ENCODE data around the gene TRPM5.

Gene TRPM5

DNA sequence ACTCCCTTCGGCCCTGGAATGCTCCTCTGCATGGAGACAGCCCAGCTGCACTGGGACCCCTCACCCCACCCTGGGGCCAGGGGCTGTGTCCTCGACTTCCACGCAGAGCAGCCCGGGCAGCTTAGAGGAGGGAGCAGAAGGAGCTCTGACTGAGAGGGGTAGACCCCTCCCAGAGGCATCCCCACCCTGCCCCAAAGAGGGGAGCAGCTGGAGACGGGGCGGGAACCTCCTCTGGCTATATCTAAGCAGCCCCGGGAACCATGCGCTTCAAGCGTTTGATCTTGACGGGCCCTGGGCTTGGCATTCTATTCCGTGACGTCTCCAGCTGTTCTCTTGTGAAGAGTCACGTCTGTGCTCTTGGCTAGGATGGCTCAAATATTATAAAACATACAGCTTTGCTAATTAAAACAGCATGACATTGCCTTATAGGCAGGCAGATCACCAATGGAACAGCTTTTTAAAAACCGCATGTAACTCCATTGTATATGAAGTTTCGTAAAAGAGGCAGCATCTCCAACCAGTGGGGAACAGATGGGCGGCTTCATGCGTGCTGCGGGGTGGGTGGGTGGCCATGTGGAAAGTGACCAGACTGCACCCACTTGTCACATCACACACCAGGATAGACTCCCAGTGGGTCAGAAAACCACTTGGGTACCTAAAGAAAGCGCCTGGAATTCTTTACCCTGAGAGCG lies 8.2 kb upstream of the TRPM5 start:
- no peak for DNase-seq

DNA sequence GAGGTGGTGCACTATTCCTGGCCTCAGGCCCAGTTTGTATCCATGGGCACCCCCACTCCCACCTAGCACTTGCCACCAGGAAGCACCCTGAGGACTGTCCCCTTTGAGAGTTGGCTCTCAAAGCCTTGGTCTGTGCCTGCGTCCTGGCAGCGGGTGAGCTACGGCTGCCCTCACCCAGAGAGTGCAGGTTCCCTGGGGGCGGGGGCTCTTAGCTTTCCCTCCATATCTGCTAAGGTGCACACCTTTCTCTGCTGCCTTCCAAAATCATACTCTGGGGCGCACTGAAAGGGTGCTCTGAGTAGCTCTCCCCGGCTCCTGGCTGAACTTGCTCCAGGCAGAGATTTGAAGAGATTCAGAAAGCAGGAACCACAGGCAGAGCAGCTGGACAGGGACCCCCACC lies 7.6 kb upstream of the TRPM5 start:
- no peak for DNase-seq

DNA sequence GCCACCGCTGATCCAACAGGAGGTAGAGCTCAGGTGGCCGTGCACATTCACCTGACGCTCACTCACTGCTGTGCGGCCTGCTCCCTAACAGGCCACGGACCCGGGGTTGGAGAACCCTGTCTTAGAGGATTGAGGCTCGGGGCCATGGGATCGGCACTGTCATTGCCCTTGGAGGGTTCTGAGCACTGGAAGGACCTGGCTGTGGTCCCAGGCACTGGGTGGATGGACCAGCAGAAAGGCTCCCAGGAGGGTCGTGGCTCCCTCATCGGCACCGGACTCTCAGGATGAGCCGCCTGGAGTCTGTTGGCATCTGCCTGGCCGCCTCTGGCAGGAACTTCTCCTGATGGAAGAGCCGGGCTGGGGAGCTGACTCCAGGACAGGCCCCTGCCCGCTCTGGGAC lies 7.0 kb upstream of the TRPM5 start:
- no peak for DNase-seq

DNA sequence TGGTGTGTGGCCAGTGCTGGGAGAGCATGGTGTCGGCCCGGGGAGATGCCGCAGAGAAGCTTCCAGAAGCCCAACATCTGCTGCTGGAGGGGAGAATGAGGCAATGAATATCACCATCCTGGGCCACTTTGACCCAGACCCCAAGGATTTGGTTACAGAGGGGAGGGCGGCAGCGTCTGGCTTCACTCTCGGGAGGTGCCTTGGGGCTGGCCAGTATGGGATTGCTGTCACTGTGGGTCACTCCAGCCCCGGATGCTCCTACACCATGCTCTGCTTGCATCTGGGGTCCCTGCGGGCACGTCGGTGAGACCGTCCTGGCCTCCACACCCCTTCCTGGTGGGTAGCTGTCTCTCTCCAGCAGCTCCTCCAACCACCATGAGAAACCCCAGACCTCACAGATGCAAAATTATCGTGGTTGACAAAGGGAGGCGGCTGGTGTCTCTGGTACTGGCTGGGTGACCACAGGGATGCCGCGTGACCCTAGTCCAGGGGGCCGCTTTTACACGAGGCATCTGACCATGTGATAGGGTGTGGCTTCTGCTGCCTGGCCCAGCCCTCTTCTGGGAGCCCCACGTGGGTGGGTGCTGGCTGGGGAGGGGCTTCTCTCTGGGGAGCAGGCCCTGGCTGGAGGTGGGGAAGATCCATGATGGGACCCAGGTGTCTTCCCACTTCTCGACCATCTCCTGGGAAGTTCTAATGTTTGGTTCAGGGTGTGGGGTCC lies 6.2 kb upstream of the TRPM5 start:
- no peak for DNase-seq

DNA sequence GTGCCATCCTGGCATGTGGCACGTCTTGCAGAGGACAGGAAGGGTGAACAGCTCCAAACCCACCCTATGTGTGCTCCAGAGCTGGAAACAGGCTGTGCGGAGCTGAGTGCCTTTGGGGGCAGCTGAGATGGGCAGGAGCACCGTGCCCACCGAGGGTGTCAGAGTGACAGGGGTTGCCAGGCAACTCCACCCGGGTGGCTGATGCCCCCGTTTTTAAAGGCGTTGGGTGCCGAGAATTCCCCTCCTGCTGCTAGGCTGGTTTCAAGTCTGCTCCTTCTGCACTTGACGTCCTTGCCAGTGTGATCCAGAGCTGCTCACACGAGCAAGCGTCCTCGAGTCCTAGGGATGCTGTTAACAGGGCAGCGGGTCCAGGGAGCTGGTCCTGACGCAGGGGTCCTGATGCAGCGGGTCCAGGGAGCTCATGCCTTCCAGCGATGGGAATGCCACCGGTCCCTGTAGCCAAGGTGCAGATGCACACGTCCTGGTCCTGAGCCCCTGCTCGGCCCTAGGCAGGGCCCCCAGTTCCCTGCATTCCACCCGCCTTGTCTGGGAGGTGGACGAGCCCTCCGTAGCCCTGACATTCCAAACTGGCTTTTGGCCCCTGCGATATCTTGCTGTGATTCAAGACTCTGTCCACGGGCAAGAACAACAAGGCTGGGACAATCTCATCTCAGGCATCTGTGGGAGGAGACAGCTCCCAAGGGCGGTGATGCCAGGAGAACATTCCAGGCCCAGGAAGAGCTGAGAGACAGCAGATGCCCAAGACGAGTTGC lies 5.4 kb upstream of the TRPM5 start:
- no peak for DNase-seq

DNA sequence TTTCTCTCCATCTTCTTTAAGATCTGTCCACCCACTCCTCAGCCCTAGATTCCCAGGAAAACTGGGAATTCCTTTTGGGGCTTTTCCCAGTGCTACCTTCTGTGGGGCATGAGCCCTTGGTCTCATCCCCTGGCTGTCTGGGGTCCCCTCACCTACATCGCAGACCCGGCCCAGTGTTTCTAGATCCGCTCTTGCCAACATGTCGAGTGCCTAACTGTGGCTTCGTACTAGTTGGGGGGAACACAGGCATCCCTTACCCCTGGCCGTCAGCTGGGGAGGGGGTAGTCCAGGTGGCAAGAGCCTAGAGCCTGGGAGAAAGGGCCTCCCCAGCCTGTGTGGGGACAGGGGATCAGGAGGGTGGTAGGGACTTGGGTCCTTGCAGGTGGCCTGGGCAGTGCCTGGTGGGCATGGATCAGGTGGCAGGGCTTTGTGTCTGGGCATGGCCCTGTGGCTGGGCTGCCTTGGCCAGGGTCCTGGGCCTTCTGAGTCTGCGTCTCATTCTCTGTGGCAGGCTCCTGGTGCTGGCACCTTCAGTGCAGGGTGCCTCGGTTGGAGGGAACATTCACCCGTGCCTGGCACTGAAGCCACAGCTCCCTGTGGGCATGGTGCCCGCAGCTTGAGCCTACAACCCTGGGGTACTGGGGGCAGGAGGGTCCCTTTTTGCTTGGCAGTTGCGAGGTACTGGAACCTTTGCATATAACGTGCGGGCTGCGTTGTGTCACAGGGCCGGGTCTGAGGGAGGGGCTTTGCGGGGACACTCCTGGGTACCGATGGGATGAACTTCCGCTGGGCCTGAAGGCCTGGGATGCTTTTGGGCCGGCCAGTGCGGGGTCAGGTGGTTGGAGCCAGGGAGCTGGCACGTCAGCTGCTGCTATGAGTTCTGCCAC lies 4.6 kb upstream of the TRPM5 start:
- DNase-seq: no peak

DNA sequence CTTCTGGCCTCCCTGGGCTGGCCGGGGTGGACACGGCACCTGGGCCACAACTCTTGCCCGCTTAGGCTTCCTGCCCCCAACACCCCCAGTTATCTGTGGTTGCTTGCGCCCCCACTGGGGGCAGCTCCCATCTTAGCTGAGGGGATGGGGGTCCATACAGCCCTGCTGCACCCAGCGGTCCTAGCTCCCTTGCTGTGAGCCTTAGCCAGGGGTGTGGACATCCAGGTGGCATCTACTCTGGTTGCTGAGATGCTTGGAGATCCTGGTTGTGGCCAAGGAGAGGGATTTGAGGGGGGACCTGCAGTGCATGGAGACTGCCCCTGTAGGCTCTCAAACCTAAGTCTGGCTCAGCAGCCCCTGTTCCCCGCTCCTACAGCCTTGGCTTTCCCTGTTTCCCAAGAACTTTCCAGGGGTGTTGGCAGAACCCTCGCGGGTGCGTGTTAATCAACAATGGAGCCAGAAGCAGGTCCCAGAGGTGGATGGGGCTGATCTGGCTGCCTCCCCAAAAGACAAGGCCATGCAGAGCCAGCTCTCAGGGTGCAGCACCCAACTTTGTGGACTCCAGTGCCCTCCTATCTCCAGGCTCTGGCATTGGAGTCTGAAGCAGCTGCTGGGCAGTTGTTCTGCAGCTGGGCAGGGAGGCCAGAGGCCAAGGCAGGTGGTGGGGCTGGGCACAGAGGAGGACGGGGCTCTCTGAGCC lies 3.8 kb upstream of the TRPM5 start:
- DNase-seq: no peak

DNA sequence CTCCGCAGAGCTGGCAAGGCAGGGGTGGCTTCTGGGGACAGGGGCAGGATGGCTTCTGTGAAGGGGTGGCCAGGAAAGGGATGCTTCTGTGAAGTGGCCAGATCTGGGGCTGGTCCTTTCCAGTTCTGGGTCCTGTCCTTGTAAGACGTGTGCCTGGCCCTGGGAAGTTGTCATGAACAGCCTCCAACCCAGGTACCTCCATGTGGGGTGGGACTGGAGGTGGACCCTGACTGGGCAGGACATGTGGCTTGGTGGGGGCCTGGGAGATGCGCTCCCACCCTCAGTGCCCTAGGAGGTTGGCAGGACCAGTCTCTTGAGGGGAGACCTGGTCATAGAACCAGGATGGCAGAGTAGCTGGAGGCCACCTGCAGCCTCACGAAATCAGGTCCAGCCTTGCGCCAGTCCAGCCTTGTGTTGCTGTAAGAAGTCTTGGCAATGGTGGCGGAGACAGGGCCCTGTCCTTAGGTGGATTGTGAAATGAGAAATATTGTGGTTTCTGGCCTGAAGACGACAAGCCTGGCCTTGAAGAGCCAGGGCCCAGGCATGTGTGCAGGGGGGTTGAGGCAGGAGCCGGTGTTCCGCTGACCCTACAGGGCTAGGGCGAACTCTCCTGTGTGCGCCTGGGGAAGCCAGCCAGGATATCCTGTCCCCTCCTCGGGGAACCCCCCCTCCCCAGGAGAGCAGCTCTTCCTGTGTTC lies 3.1 kb upstream of the TRPM5 start:
- DNase-seq: no peak

DNA sequence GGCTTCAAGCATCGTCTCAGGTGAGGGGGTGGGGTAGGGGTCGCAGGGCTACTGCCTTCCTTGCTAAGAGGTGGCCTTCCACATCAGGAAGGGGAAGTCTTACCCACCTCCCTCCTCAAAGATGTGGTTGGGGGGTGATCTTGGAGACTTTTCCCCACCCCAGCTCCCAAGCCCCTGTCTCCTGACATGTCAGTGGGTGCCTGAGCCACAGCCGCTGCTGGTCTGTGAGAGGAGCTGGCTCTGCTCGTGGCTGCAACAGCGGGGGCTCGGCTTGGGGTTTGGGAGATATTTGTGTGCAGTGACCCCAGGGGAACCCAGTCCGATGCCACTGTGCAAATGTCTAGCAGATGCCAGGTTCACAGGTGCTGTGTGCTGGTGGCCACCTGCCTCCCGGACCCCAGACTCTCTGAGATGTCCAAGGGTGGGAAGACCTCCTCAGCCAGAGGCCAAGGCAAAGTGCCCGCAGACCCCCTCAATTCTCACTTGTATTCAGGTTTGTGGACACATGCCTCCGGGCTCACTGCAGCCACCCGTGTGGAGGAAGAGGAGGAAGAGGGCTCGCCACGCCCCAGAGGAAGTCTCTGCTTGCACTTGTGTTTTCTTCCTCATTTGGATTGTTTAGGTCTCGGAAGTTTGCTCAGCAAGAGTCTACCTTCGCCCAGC lies 2.4 kb upstream of the TRPM5 start:
- no peak for DNase-seq

DNA sequence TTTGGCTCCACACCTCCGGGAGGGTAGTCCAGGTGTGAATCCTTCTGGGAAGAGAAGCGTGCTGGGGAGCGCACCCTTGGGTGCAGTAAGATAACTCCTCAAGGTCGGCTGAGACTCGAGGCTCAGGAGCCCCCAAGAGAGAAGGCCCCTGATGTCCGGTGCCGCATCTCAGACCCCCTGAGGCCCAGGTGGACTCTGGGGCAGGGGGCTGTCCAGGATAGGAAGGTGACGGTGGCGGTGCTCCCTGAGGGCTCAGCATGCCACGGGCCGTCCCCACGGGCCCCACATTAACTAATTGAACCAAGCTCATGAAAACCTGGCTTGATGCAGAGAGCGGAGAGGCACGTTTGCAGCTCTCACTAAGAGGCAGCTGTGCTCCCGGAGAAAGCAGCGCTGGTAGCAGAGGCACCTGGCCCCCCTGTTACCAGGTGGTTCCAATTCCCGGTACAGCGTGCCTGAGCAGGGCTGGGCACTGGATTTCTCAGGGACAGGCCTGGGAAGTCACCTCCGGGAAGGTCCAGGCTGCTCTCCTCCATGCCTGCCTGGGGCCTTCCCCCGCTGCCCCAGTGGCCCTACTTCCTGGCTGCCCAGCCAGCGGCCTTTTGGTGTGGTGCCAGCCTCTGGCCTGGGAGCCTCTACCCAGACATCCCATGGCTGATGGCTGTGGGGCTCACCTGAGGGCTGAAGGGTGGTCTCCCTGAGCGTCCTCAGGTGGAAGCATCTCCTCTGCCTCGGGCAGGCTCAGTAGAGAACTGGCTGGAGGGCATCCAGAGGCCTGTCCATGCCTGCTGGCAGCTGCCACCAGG lies 1.6 kb upstream of the TRPM5 start:
- no peak for DNase-seq

DNA sequence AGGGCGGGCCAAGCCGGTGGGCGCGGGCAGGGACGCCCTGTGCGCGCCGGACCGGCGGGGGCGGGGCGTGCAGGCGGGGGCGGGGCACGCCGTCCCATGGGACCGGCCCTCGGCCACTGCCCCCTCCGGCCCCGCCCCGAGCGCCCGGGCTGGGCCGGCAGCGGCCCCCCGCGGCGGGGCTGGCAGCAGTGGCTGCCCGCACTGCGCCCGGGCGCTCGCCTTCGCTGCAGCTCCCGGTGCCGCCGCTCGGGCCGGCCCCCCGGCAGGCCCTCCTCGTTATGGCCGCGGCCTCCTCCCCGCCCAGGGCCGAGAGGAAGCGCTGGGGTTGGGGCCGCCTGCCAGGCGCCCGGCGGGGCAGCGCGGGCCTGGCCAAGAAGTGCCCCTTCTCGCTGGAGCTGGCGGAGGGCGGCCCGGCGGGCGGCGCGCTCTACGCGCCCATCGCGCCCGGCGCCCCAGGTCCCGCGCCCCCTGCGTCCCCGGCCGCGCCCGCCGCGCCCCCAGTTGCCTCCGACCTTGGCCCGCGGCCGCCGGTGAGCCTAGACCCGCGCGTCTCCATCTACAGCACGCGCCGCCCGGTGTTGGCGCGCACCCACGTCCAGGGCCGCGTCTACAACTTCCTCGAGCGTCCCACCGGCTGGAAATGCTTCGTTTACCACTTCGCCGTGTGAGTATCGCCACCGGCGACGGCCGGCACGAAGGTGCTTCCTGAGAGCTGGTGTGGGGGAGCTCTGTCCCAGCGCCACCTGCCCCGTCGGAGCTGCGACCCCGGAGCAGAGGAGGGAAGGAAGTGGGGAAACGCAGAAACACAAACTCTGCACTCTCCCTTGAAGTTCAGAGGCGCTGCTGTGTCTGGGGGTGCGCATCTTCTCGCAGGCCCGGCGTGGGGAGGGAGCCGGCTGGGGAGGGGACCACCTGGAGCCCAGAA lies 769 bp upstream of the TRPM5 start, which contains the start of gene KCNQ1:
Gene KCNQ1, plus strand, starts transcription at position 188 of the 925 bp plus-strand sequence. Its CDS starts 91 bp downstream, at position 279.
- DNase-seq: no peak

DNA sequence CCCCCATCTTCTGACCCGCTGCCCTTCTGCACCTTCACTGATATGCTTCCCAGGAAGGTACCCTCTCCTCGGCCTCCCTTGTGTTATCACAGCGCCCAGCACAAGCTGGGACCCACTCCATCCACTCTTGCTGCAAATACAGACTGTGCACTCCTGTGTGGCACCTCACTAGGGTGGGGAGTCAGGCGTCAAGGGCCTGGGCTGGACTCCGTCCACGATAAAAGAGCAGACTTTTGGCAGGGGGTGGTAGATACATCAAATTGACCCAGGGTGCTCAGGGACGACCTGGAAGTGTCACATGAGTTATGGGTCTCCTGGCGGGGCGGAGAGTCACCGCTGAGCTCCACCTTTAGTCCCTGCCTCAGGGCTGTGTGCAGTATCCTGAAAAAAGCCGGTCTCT lies 908 bp downstream of the TRPM5 start:
- DNase-seq: no peak

DNA sequence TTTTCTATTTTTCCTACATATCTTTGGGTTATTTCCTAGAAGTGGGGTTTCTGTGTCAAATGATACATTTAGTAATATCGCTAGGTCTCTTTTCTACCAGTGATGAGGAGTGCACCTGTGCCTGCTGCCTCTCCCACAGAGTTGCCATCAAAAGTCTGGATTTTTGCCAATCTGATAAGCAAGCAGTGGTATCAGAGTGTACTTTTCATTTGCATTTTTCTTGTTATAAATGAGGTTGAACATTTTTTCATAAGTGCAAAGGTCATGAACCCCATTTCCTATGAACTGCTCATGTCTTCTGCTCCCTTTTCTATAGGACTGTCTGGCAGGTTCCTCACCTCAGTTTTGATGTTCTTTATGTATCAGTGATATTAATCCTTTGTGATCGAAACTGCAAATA lies 1.7 kb downstream of the TRPM5 start:
- DNase-seq: no peak

DNA sequence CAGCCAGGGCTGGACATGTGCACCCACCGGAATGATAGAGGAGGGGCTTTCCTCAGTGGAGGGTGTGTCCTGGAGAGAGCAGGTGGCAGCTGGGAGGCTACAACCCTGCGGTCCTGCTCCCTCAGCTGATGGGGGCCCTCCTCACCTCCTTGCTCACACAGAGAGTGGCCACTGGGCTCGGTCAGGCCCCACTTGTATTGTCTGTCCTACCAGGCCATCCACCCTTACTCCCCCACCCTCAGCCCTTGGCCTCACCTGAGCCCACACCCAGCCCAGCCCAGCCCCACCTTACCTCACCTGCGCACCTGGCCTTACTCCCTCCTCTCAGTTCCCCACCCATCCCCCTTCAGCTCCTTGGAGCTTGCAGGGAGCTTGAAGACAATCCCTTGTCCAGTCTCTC lies 3.1 kb downstream of the TRPM5 start:
- no peak for DNase-seq

DNA sequence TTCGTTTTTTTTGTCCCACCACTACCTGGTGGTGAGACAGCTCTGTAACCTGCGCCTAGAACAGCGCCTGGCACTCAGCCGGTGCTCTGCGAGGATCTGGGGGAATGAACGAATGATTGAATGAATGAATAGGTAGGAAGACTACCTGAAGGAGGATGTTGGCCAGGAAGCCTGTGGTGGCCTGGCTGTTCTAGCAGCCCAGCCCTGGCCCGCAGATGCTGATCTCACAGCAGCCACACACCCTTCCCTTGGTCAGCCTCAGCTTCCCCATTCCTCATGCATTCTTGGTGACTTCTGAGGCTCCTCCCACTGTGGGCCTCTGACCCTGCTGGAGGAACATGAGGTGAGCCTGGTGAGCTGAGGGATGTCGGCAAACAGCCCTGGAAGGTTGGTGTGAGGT lies 3.7 kb downstream of the TRPM5 start:
- DNase-seq: no peak

DNA sequence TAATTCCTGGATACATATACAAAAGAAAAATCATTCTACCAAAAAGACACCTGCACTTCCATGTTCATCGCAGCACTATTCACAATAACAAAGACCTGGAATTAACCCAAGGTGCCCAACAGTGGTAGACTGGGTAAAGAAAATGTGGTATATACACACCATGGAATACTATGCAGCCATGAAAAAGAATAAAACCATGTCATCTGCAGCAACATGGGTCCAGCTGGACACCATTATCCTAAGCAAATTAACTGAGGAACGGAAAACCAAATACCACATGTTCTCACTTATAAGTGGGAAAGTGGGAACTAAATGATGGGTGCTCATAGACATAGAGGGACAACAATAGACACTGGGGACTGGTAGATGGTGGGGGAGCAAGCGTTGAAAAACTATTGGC lies 4.5 kb downstream of the TRPM5 start:
- DNase-seq: no peak

DNA sequence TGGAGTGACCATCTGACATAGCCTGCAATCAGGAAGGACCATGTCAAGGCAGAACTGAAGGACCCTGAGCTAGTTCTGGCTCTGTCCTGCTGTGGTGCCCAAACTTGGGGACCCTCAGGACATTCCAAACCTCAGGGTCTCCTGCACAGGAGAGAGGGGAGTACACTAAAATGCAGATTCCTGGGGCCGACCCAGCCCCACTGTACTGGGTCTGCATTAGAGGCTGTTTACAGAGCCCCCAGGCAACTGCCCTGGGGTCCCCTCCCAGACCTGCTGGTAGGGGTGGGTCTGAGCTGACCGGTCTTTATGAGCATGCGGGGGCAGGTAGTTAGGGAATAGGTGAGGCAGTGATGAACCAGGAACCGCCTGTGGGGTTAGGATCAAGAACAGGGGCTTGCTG lies 6.8 kb downstream of the TRPM5 start:
- DNase-seq: no peak

DNA sequence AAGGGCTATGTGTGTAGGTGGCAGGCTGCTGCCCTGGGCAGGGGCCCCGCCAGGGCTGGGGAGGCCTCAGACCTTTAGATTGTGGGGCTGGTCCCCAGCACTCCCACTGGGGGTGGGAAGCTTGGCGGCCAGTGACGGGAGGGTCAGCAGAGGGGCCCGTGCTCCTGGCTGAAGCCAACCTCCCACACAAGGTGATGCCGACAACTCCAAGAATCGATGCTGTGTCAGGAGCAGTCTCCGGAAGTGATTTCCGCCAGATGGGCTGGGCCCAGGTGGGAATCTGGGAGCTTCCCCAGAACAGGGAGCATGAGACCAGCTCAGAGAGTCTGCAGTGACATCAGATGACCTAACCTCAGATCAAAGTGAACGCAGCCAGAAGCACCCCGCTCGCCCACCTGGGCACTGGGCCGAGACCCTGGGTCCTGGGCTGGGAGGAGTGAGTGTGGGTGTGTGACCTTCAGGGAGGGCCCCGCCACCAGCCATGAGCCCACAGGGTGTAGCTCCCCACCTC lies 7.7 kb downstream of the TRPM5 start:
- no peak for DNase-seq

DNA sequence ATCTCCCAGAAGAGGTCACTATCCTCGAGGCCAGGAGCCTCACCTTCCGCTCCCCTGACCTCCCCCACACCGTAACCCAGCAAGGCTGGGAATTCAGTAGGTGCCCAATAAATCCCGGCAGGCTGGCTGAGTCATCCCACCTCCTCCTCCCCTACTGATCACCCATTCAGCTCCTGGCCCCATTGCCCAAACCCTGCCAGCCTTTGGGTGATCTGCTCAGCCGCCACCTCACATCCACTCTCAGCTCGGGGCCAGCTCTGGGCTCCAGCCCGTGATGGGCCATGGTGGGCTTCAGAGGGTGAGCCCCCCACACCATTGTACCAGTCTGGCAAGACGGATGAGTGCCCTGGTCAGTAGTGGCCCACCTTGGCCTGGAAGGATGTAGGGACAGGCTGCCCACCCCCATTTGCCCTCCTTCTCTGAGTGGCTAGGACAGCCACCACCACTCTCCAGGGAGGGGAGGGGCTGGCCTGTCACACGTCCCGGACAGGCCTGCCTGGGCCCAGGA lies 8.2 kb downstream of the TRPM5 start:
- no peak for DNase-seq

All from NCI-H1930 (cell line).